NT2/D1 (cell line): Measurements from ENCODE around the gene GAS2L1.

Experiments
- SUZ12 ChIP-seq: IDR thresholded peaks from 2 replicates; pipeline ENCODE4 v1.6.1; 2011; ENCODE audit not compliant: insufficient read length, insufficient read depth; ENCODE audit errors: extremely low read depth
- YY1 ChIP-seq: IDR thresholded peaks from 2 replicates; pipeline ENCODE4 v1.6.1; 2011; ENCODE audit not compliant: insufficient read length, insufficient read depth

- TF ChIP-seq YY1 (no peak), SUZ12 (no peak)
Measured at GRCh38 chr22:29305836-29306174, 645 bp upstream of the GAS2L1 start.
